ENCODE results near the gene IQSEC2.
A peak's percentile ranks its signal among the peaks of the same experiment; 100 is the strongest.

Gene IQSEC2

DNA sequence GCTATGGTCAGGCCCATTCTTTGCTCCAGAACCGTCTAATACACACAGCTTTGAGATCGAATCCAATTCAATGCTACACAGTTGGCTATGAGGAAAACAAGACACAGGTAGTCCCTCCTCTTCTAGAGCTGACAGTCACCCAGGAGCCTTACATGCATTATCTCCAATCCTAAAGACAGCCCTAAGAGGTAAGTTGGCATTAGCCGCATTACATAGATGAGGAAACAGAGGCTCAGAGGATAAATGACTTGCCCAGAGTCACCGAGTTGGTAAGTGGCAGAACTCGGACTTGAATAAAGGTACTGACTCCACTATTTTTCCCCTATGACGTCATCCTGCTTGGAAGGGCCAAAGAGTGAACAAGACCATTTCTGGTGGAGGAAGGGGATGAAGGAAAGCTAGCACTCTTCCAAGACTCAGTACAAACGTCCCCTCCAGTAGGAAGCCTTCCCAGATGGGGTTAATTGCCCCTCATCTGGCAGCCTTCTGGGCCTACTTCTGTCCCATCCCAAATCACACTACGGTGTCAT lies 8.5 kb downstream of the IQSEC2 start:
- FAIRE-seq (no peak), DNase-seq (ENCODE audit: insufficient read length, low spot score) (no peak)

DNA sequence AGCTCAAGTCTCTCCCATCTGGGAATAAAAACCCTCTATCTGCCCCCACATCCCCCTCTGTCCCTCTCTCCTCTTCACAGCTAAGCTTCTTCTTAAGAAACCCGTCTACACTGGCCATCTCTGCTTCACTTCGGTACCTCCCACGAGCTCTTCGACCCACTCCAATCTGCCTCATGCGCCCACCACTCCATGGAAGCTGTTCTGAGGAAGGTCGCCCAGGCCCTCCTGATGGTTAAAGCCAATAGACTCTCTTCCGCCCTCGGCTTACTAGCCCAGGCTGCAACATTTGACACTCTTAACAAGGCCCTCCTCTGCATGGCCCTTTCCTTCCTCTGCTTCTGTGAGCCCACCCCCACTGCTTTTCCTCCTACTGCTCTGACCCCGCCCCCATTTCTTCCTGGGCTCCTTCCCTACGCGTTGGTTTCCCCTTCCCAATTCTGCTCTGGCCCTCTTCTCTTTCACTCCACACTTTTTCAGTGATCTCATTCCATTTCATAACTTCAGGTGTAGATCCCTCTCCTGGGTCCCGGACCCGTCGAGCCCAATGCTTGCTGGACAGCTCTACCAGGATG lies 11.8 kb downstream of the IQSEC2 start:
- DNase-seq (ENCODE audit: insufficient read length, low spot score) (no peak), FAIRE-seq (no peak)

DNA sequence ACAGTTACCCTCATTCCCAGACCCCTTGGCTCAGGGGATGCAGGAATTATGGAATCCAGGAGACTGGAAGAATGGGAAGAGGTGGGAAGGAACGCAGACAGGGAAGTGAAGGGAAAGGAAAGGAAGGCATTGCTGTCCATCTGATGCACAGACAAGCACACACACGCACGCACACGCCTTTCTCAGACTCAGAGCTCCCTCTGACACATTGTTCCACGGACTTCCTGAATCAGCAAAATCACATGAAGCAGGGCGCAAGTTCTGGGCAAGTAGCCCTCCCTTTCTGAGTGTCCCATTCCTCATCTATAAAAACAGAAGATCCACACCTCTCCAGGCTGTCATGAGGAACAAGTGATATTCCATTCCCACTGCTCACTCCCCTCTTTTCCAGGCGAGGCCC lies 13.2 kb downstream of the IQSEC2 start:
- FAIRE-seq (no peak), DNase-seq (ENCODE audit: insufficient read length, low spot score) (no peak)

DNA sequence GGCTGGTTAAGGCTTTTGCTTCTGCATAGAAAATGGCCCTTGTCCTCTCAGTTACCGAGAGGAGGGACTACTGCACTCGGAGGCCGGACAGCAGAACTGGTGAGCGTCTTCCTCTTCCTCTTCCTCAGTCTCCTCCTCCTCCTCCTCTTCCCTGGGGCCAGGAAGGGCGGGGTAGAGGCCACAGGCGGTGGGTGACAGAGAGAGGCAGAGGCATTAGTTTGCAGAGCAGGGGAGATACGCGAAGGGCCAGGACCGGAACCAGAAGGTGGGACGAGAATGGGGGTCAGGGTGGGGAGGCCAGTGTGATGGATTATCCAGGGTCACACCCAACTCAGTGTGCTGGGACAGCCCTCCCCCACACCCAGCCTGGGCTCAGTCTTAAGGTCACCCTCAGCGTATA lies 14.5 kb downstream of the IQSEC2 start:
- DNase-seq (ENCODE audit: insufficient read length, low spot score), result no peak
- FAIRE-seq, result no peak

DNA sequence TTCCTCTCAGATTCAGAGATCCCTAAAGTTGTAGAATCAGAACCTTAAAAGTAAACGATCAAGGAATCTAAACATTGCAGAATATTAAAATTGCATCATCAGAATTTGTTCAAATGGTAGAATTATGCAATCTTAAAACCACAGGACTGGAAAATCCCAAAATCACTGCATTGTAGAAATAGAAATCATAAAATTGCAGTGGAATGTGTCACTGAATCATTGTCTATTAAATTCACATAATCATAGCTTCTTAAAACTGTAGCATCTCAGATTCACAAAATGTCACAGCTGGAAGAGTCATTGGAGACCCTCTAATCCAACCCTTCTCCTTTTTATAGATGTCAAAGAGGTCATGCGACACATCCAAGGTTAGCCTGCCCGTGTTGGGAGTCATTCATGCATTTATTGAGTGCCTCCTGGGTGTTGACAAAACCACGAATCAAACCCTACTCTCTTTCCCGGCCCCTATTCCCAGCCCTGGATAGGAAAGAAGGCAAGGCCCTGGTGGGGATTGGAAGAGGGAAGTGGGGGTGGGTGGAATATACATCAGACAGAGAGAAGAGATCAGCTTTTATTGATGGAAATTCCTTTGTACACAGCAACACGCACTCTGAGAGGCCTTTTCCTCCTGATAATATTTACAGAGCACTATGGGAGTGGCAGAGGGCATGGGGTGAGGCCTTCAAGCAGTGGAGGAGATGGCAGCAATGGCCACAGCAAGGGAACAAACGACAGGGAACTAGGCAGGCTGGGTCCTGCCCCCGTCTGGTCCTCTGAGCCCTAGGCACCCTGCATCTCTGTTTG lies 15.4 kb downstream of the IQSEC2 start:
- no peak for FAIRE-seq
- no peak for DNase-seq (ENCODE audit: insufficient read length, low spot score)

DNA sequence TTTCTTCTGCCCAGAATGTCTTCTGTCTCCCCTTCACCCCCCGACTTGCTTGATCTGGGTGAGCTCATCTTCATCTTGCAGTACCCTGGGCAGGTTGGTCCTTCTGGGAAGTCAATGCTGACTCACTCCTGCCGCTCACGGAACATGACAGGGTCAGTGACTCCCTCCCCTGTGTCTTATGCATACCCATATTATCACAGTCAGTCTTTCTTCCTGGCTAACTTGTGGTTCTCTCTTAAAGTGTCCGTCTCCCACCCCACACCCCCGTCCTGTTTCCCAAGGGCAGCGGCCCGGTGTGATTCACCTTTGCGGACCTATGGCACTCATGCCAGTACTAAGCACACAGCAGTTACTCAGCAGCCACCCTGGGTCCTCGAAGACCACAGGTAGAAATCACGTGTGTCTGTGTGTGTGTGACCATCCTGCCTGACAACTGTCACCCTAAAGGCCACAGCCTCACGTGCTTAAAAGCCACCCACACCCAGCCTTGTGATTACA lies 17.7 kb downstream of the IQSEC2 start:
- DNase-seq (ENCODE audit: insufficient read length, low spot score) (peak; percentile 56), FAIRE-seq (peak; percentile 67)

DNA sequence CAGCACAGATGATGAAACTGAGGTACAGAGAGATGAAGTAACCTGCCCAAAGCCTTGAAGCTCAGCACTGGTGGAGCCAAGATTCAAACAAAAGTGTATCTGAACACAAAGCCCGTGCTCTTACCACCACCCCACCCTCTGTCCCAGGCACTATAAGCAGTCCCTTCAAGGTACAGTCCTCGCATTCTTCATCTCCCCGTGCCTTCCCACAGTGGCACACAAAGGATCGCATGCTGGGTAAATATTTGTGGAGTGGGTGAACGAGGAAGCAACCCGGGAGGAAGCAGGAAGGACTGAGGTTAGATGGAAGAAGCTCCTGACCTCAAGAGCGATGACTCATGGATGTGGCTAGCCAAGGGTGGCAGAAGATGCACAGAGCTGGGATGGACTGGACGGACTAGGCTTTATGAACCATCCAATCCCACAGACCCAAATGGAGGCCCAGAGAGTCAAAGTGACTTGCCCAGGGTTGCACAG lies 18.4 kb downstream of the IQSEC2 start:
- FAIRE-seq (no peak), DNase-seq (ENCODE audit: insufficient read length, low spot score) (peak; percentile 23)

DNA sequence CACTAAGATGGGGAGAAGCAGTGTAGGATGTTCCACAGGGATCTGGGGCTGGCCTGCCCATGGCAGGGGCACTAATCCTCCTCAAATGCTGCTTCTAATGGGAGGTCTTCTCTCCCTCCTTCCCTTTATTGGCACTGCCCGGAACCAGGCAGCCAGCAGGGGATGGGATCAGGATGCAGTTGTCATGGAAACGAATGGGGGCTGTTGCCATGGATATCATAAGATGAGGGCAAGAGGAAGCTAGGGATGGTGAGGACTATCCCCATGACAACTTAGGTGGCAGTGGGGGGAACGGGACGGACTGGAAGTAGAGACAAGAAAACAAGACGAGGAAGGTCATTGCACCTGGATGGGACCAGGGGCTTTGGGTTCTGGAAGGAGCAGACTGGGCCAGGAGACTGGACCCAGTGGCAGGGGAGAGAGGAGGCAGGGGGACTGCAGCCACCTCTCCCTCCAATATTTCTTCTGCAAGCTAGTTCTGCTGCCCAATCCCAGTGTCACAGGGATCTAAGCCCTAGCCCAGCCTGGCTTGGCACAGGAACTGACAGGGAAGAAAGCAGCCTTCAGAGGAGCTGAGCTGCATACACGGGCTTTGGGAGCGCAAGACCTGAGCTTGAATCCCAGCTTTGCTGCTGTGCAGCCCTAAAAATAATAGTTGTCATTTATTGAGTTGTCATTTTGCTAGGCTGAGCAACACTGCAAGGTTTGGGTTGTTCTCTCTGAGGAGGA lies 19.0 kb downstream of the IQSEC2 start:
- no peak for DNase-seq (ENCODE audit: insufficient read length, low spot score)

DNA sequence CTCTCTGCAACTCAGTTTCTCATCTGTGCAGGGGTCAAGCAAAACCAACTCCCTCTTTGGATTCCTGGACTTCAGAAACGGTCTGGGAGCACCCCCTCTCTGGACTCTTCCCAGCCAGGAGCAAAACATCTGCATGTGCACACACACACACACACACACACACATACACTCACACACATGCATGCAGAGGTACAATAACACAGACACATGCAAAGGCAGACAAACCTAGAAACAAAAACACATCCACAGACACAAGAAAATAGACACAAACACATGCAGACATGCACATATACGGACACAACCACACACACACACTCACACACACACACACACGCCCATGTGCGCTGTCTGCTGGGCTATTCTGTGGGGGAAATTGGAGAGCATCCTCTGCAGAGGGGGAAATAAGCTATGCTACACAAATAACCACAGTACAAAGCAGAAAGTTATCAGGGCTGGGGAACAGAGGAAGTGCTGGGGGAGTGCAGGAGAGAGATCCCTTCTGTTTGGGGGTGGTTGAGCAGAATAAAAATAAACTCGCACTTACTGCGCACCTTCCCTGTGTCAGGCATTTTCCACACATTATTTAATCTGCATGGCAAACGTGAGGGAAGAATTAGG lies 19.9 kb downstream of the IQSEC2 start:
- FAIRE-seq (no peak), DNase-seq (ENCODE audit: insufficient read length, low spot score) (no peak)

More for the DNA sequence above, 19.0 kb downstream of the IQSEC2 start:
- FAIRE-seq, result no peak

DNA sequence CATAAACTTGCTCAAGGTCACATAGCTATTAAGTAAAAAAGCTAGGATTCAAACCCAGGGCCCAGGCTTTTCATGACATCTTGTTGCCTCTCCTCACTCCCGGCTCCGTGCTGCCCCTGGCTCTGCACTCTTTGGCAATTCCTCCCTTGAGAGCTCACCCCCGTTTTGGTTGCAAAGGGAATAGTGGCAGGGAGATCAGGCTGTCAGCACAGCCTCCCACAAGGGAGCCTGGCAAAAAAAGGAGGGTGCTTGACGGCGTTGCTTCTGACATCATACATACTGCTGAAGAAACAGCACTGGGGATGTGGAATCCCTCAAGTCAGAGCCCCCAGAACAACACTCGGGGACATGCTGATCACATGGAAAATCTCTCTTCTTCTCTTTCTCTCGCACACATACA lies 20.5 kb downstream of the IQSEC2 start:
- FAIRE-seq (no peak), DNase-seq (ENCODE audit: insufficient read length, low spot score) (no peak)

DNA sequence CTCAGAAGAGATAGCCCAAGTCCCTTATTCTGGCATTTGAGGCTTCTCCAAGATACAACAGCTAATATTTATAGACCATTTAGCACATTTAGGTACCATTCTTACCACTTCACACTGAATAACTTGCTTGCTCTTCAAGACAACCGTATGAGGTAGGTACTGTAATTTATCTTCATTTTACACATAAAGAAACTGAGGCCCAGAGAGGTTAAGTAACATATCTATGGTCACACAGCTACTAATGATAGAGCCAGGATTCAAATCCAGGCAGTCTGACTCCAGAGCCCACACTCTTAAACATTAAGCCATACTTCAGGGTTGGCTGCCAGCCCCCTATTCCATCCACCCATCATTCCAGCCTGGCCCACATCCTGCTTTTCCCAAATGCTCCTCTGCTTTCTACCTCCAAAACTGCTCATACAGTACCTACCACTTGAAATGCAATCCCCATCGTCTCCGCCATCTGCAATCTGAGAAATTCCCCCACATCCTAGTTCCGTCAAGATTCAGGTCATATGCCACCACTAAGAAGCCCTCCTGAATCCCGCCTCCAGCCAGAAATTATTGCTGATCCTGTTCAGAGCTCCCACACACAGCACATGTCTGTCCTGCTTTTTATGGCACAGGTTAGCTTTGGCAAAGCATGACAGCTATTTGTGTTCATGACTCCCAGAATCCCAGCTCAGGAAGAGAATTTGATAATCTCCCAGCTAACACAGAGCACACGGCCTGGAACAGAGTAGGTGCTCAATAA lies 23.5 kb downstream of the IQSEC2 start:
- DNase-seq (ENCODE audit: insufficient read length, low spot score) (no peak), FAIRE-seq (no peak)

DNA sequence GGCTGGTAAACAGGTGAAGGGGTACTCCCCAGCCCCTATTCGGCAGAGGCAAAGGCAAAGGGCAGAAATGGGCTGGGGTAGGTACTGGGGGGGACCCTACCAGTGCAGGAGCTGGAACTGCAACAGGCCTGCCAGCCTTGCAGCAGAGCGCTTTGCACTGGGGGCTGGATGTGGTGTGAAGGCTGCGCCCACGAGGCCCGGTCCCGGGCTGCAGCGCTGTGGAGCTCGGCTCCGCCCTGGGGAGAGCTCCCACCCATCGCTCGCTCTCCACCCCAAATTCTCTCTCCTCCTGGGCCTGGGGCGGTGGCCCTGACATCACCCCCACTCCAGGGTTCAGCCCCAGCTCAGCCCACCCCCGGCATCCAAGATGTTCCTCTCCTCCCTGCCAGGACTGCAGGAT lies 24.2 kb downstream of the IQSEC2 start:
- FAIRE-seq (no peak), DNase-seq (ENCODE audit: insufficient read length, low spot score) (no peak)

DNA sequence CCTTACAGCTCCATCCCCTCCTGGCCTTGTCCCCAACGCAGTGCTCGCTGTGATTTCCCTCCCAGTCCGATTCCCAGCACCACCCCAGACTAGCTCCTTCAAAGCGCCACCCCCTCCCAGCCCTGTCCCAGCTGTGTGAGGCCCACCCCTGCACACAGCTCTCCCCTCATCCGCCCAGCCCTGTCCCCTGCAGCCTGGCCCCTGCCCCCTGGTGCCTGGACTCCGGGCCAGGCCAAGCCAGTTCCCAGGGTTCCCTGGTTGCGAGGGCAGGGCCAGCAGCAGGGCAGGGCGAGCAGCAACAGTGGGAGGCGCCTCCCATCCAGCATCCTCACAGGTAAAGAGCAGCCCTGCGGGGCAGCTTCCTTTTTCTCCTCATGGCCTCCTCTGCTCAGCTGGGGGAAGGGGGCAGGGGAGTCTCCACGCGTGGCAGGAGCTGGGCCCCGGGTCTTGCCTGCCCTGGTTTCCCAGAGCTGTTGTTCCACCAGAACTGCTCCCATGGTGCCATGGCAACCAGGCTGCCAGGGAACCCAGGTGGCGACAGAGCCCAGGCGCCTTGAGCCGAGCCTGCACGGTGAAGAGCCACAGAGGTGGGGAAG lies 24.8 kb downstream of the IQSEC2 start:
- DNase-seq (ENCODE audit: insufficient read length, low spot score) (no peak), FAIRE-seq (no peak)

DNA sequence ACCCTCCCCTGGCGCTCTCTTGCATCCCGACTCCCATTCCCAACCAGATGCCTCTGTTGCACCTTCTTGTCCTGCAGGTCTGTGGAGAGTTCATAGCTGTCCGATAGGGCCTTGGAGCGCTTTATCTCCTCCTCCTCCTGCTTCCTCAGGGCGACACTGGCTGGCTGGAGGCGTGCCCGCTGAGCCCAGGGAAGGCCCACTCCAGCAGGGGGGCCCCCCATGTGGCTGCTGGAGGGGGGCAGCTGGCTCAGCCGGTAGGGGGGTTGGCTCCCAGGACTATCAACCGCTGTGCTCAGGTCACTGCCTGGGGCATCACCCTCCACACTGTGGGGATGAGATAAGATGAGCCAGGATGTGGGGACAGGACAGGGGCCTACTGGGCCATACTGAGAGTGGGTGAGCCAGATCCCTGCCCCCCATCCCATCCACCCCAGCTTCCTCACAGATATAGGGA lies 25.6 kb downstream of the IQSEC2 start:
- FAIRE-seq, result no peak

DNA sequence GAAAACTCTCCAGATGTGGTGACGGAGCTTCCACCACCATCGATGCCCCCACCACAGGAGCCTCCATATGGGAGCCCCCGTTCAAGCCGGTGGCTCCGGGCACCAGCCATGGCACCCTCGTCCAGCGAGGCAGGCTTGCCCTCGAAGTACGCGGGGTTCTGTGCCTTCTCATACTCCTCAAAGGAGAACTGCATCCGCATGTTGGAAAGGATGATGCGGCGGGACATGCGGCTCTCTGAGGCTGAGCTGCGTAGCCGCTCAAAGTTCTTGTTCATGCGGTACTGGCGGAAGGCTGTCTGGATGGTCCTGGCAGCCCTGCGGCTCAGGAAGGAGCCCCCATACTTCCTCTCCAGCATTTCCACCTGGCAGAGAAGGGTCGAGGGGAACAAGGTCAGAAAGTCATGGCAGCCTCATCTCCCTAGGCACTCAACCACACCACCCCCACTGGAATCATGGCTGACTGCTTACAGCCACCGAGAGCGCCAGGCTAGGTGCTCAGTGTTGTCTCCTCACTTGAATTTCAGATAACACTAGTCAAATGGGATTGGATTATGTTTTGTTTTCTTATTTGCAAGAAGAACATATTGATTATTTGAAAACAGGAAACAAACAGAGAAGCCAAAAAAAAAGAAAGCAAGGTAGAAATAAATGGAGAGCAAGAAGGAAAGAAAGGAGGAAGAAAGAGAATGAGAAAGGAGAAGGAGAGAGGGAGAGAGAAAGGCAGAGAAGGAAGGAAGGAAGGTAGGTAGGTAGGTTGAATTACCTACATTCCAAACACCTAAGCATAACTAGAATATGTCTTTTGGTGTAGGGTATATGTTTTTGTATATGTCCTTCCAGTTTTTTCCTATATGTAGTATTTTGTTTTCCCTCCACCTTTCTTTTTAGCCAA lies 26.6 kb downstream of the IQSEC2 start:
- FAIRE-seq (no peak), DNase-seq (ENCODE audit: insufficient read length, low spot score) (no peak)

More for the DNA sequence above, 25.6 kb downstream of the IQSEC2 start:
- DNase-seq (ENCODE audit: insufficient read length, low spot score), result no peak

DNA sequence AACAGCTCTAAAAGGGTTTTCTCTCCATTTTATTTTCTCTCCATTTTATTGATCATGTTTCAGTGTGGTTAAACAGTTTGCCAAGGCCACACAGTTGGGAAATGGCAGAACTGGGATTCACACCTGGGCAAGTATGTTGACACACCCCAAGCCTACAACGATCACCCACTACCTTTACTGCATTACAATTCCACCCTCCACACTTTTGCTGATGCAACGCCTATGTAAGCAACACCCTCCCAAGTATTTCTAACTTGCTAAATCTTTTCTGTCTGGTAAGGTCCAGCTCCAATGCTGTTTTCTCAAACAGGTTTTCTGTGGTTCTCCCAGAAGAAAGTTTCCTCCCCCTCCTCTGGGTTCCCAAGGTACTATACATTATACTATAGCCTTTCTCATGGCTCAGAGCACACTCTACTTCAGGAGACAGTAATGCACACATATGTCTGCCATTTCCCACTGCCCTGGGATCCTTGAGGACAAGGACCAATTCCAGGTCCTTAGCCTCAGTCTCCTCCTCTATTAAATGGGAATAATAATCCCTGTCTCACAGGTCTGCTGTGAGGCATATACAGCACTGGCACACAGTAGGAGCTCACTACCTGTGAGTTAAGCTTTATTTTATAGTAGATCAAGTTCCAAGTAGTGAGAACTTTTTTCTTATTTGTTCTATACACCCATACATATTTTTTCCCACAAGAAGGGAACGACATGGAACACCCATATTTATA lies 27.9 kb downstream of the IQSEC2 start:
- FAIRE-seq, result no peak
- DNase-seq (ENCODE audit: insufficient read length, low spot score), result no peak

DNA sequence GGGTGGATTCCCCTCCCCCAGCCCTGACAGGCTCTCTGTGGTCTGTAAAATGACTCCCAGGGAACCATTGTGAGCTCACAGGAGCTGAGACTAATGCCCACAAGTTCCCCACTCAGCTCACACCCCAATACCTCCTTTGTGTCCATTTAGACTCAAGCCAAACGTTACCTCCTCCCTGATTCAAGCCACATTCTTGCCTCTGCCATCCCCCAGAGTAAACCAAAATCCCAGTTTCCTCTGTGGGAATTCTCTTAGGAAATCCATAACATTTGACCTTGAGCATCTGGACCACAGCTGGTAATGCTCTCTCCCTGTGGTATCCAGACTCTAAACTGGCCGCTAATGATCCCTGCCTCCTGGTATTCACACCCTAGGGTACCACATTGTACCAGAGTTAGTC lies 30.1 kb downstream of the IQSEC2 start:
- DNase-seq (ENCODE audit: insufficient read length, low spot score) (no peak), FAIRE-seq (no peak)

DNA sequence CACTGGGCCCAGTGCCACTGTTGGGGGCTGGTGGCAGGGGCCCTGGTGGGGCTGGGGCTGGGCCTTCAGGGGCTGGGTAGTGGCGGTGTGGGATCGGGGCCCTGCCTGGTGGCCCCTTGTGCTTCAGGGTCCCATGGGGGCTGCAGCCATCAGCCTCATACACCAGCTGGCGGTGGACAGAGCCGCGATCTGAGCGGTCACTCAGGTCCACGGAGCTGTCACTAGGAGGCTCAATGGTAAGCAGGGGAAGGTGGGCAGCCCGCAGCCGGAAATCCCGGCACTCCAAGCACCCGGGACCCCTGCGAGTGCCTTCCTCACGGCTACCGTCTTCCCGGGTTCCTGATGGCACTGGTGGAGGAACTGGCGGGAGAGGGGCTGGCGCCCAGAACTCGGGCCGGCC lies 30.8 kb downstream of the IQSEC2 start:
- no peak for FAIRE-seq
- DNase-seq (ENCODE audit: insufficient read length, low spot score), result no peak
